Measurements from ENCODE around the gene IRAK2. TPM values are rescaled to one million over a fixed set of nuclear protein-coding genes. Genes with fewer than 3 reads are reported as not detected.
"Not testable (repeated sequence)": the region's sequence is repeated elsewhere in the genome, so short reads cannot be mapped to it uniquely, and the experiment has no call there.

Gene IRAK2
- total RNA-seq, 1 experiment from 2014 or later = 0.34 TPM

- intact Hi-C loops (cut with micrococcal nuclease; ENCODE audit: unreplicated experiment) = no loop called here
- no peak for DNase-seq (ENCODE audit: low spot score)
- no peak overlapping the region for H3K4me3 ChIP-seq (ENCODE audit: low read depth, low read length, poor library complexity, severe bottlenecking)
- TF ChIP-seq EZH2 (IDR thresholded peaks at IDR 0.05; ENCODE audit: borderline replicate concordance, low read depth, low read length, poor library complexity, severe bottlenecking) (no peak), CTCF (conservative IDR thresholded peaks at IDR 0.05; ENCODE audit: low read depth, low read length) (no peak)
- H3K9me3 ChIP-seq (ENCODE audit: low read depth, low read length, poor library complexity, severe bottlenecking) = no peaks in the 10 kb centered on the region
- H3K4me1 ChIP-seq (ENCODE audit: insufficient read depth, low read length, poor library complexity, severe bottlenecking) = no peaks in the 10 kb centered on the region
- no TSS peak for BruUV-seq (replicated peaks)
- H3K27ac ChIP-seq (ENCODE audit: low read depth, low read length, poor library complexity, severe bottlenecking) = no peak overlapping the region
- CTCF ChIA-PET = no interaction called here
- no peaks in the 10 kb centered on the region for H3K27me3 ChIP-seq (replicated peaks; ENCODE audit: insufficient read depth, low read depth, low read length, poor library complexity)
- H3K36me3 ChIP-seq (ENCODE audit: insufficient read depth, low read length, poor library complexity, severe bottlenecking) = no peaks in the 10 kb centered on the region
- POLR2A ChIA-PET (ENCODE audit: low non-redundant PET) = no interaction called here
Observed at GRCh38 chr3:10173095-10173925, 8.6 kb downstream of the IRAK2 start.

GRCh38 chr3:10173926-10174435 lies 9.3 kb downstream of the IRAK2 start:
- H3K27me3 ChIP-seq (replicated peaks; ENCODE audit: insufficient read depth, low read depth, low read length, poor library complexity) = no peaks in the 10 kb centered on the region
- no peaks in the 10 kb centered on the region for H3K4me1 ChIP-seq (ENCODE audit: insufficient read depth, low read length, poor library complexity, severe bottlenecking)
- ChIA-PET CTCF (no interaction called here), POLR2A (ENCODE audit: low non-redundant PET) (no interaction called here)
- intact Hi-C loops (cut with micrococcal nuclease; ENCODE audit: unreplicated experiment) = no loop called here
- no peak for DNase-seq (ENCODE audit: low spot score)
- H3K9me3 ChIP-seq (ENCODE audit: low read depth, low read length, poor library complexity, severe bottlenecking) = no peaks in the 10 kb centered on the region
- TF ChIP-seq CTCF (conservative IDR thresholded peaks at IDR 0.05; ENCODE audit: low read depth, low read length) (no peak), EZH2 (IDR thresholded peaks at IDR 0.05; ENCODE audit: borderline replicate concordance, low read depth, low read length, poor library complexity, severe bottlenecking) (no peak)
- H3K36me3 ChIP-seq (ENCODE audit: insufficient read depth, low read length, poor library complexity, severe bottlenecking) = no peaks in the 10 kb centered on the region
- BruUV-seq (replicated peaks) = no TSS peak
- H3K27ac ChIP-seq (ENCODE audit: low read depth, low read length, poor library complexity, severe bottlenecking) = no peak overlapping the region
- no peak overlapping the region for H3K4me3 ChIP-seq (ENCODE audit: low read depth, low read length, poor library complexity, severe bottlenecking)

- DNase-seq (ENCODE audit: low spot score); H3K4me1 ChIP-seq (ENCODE audit: insufficient read depth, low read length, poor library complexity, severe bottlenecking); H3K27me3 ChIP-seq (replicated peaks; ENCODE audit: insufficient read depth, low read depth, low read length, poor library complexity); H3K36me3 ChIP-seq (ENCODE audit: insufficient read depth, low read length, poor library complexity, severe bottlenecking); H3K27ac ChIP-seq (ENCODE audit: low read depth, low read length, poor library complexity, severe bottlenecking); POLR2A ChIA-PET (ENCODE audit: low non-redundant PET); intact Hi-C loops (cut with micrococcal nuclease; ENCODE audit: unreplicated experiment); H3K9me3 ChIP-seq (ENCODE audit: low read depth, low read length, poor library complexity, severe bottlenecking); CTCF ChIA-PET; BruUV-seq (replicated peaks); H3K4me3 ChIP-seq (ENCODE audit: low read depth, low read length, poor library complexity, severe bottlenecking): not testable (repeated sequence)
Observed at GRCh38 chr3:10175334-10175733, 10.6 kb downstream of the IRAK2 start.

GRCh38 chr3:10176150-10176549 lies 11.4 kb downstream of the IRAK2 start:
- intact Hi-C loops (cut with micrococcal nuclease; ENCODE audit: unreplicated experiment); POLR2A ChIA-PET (ENCODE audit: low non-redundant PET); DNase-seq (ENCODE audit: low spot score); H3K4me1 ChIP-seq (ENCODE audit: insufficient read depth, low read length, poor library complexity, severe bottlenecking); H3K4me3 ChIP-seq (ENCODE audit: low read depth, low read length, poor library complexity, severe bottlenecking); H3K27me3 ChIP-seq (replicated peaks; ENCODE audit: insufficient read depth, low read depth, low read length, poor library complexity); BruUV-seq (replicated peaks); CTCF ChIA-PET; H3K27ac ChIP-seq (ENCODE audit: low read depth, low read length, poor library complexity, severe bottlenecking); H3K9me3 ChIP-seq (ENCODE audit: low read depth, low read length, poor library complexity, severe bottlenecking); H3K36me3 ChIP-seq (ENCODE audit: insufficient read depth, low read length, poor library complexity, severe bottlenecking): not testable (repeated sequence)
